Fibroblast of lung (primary cell): Measurements from ENCODE around the gene CDKN2A. TPM values are rescaled to one million over a fixed set of nuclear protein-coding genes. Genes with fewer than 3 reads are reported as not detected.

Source experiments
- DNase-seq, 2 donors: peaks; one replicate each; pipeline versions ENCODE4 v3.0.0 to v3.0.0-alpha.2; 2010; ENCODE audit warnings: low read depth in 2 of 2
- H2AFZ ChIP-seq: 2 replicates; pipeline ENCODE4 v1.5.1; 2012; ENCODE audit warnings: low read length, control low read depth, inconsistent platforms
- H3K27ac ChIP-seq: 2 replicates; pipeline ENCODE4 v1.5.1; 2011; ENCODE audit warnings: low read length, control low read depth; ENCODE audit not compliant: insufficient read depth
- H3K27me3 ChIP-seq: 2 replicates; pipeline ENCODE4 v1.5.1; 2011; ENCODE audit warnings: mild to moderate bottlenecking, low read length; ENCODE audit not compliant: control insufficient read depth, insufficient read depth
- H3K36me3 ChIP-seq: 2 replicates; pipeline ENCODE4 v1.5.1; 2011; ENCODE audit warnings: low read length; ENCODE audit not compliant: control insufficient read depth, insufficient read depth
- H3K4me1 ChIP-seq: 2 replicates; pipeline ENCODE4 v1.5.1; 2011; ENCODE audit warnings: low read length; ENCODE audit not compliant: control insufficient read depth, insufficient read depth; ENCODE audit errors: extremely low read depth
- H3K4me2 ChIP-seq: 2 replicates; pipeline ENCODE4 v1.5.1; 2011; ENCODE audit warnings: low read length, control low read depth; ENCODE audit not compliant: insufficient read depth; ENCODE audit errors: extremely low read depth
- H3K4me3 ChIP-seq, 4 experiments: fragments of 200-600 bp in 1 of 4; sonication (generic) in 1 of 4; replicated peaks in 1 of 4; 2 replicates each; pipeline ENCODE4 v1.5.1; 2011 to 2016; ENCODE audit warnings: low read length in 4 of 4, low read depth in 3 of 4, mild to moderate bottlenecking in 3 of 4, control low read depth in 2 of 4, inconsistent platforms in 1 of 4, mixed read lengths in 1 of 4; ENCODE audit not compliant: insufficient read depth in 1 of 4; ENCODE audit errors: control extremely low read depth in 1 of 4
- H3K79me2 ChIP-seq: 2 replicates; pipeline ENCODE4 v1.5.1; 2012; ENCODE audit warnings: mild to moderate bottlenecking, low read length, inconsistent platforms; ENCODE audit not compliant: control insufficient read depth, insufficient read depth
- H3K9ac ChIP-seq: 2 replicates; pipeline ENCODE4 v1.5.1; 2011; ENCODE audit warnings: mild to moderate bottlenecking, low read length, control low read depth; ENCODE audit not compliant: insufficient read depth
- H3K9me3 ChIP-seq: 2 replicates; pipeline ENCODE4 v1.5.1; 2012; ENCODE audit warnings: low read depth, low read length; ENCODE audit not compliant: control insufficient read depth, insufficient read depth
- H4K20me1 ChIP-seq: 2 replicates; pipeline ENCODE4 v1.5.1; 2011; ENCODE audit warnings: low read length; ENCODE audit not compliant: control insufficient read depth, insufficient read depth; ENCODE audit errors: extremely low read depth
- EZH2 ChIP-seq: IDR thresholded peaks from 2 replicates; pipeline ENCODE4 v1.5.1; 2012; ENCODE audit warnings: low read length, control low read depth, mild to moderate bottlenecking; ENCODE audit errors: missing control alignments
- polyA plus RNA-seq, 2 donors: library from polyadenylated mRNA; depleted of rRNA in 1 of 2; stranded (reverse) in 1 of 2; unstranded in 1 of 2; fragments of >200 nt; gene quantifications; 2 replicates each; pipeline ENCODE4 v1.2.1, GENCODE V29; 2011 to 2012; ENCODE audit warnings: missing spikeins in 1 of 2
- total RNA-seq: library from RNA; depleted of rRNA; stranded (reverse); fragments of >200 nt; gene quantifications from 2 replicates; pipeline ENCODE4 v1.2.1, GENCODE V29; 2014
- TF ChIP-seq, protein P1 (sequence below), 2 donors: IDR thresholded peaks in 1 of 2; conservative IDR thresholded peaks in 1 of 2; 1 replicate in 1 of 2; 2 replicates in 1 of 2; pipeline ENCODE4 v1.5.1; 2011 to 2012; ENCODE audit warnings: low read length in 2 of 2, control low read depth in 1 of 2, inconsistent platforms in 1 of 2, low read depth in 1 of 2, mild to moderate bottlenecking in 1 of 2

Gene CDKN2A
- total and polyA plus RNA-seq, 2 donors (not counting 1 experiment from before 2014, with no cell fraction given) = 19.2 to 23.5 TPM

GRCh38 chr9:21969011-21969940 lies 24.9 kb downstream of the CDKN2A start:
- TF ChIP-seq, protein P1, sequence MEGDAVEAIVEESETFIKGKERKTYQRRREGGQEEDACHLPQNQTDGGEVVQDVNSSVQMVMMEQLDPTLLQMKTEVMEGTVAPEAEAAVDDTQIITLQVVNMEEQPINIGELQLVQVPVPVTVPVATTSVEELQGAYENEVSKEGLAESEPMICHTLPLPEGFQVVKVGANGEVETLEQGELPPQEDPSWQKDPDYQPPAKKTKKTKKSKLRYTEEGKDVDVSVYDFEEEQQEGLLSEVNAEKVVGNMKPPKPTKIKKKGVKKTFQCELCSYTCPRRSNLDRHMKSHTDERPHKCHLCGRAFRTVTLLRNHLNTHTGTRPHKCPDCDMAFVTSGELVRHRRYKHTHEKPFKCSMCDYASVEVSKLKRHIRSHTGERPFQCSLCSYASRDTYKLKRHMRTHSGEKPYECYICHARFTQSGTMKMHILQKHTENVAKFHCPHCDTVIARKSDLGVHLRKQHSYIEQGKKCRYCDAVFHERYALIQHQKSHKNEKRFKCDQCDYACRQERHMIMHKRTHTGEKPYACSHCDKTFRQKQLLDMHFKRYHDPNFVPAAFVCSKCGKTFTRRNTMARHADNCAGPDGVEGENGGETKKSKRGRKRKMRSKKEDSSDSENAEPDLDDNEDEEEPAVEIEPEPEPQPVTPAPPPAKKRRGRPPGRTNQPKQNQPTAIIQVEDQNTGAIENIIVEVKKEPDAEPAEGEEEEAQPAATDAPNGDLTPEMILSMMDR (conservative IDR thresholded peaks at IDR 0.05 in 1 of 2, IDR thresholded peaks at IDR 0.05 in 1 of 2; ENCODE audit: low read depth in 1 of 2, low read length in 2 of 2) = no peak
- peak; percentile 77 for TF ChIP-seq EZH2
- Histone ChIP-seq H3K27ac (no peak overlapping the region), H3K27me3 (peaks cover 61% of the 10 kb centered on the region), H3K9me3 (no peaks in the 10 kb centered on the region), H3K36me3 (no peaks in the 10 kb centered on the region), H3K9ac (no peak overlapping the region), H3K4me3 (no peak overlapping the region), H3K4me2 (no peak overlapping the region), H3K4me1 (no peaks in the 10 kb centered on the region), H4K20me1 (no peaks in the 10 kb centered on the region), H2AFZ (no peak overlapping the region), H3K79me2 (no peaks in the 10 kb centered on the region)
- no peak for DNase-seq

GRCh38 chr9:21968331-21969010 lies 25.7 kb downstream of the CDKN2A start:
- Histone ChIP-seq H3K4me3 (no peak overlapping the region), H3K4me1 (no peaks in the 10 kb centered on the region), H4K20me1 (no peaks in the 10 kb centered on the region), H2AFZ (no peak overlapping the region), H3K79me2 (no peaks in the 10 kb centered on the region), H3K36me3 (no peaks in the 10 kb centered on the region), H3K9me3 (no peaks in the 10 kb centered on the region), H3K27me3 (peaks cover 53% of the 10 kb centered on the region), H3K27ac (no peak overlapping the region), H3K9ac (no peak overlapping the region), H3K4me2 (peak overlapping the region; percentile 56)
- peak; percentile 82 for TF ChIP-seq EZH2
- TF ChIP-seq, protein P1 (conservative IDR thresholded peaks at IDR 0.05 in 1 of 2, IDR thresholded peaks at IDR 0.05 in 1 of 2; ENCODE audit: low read depth in 1 of 2, low read length in 2 of 2) = no peak
- no peak for DNase-seq

- Histone ChIP-seq H3K36me3 (no peaks in the 10 kb centered on the region), H3K4me1 (no peaks in the 10 kb centered on the region), H3K9me3 (no peaks in the 10 kb centered on the region), H3K4me2 (no peak overlapping the region), H3K4me3 (no peak overlapping the region), H3K9ac (no peak overlapping the region), H2AFZ (no peak overlapping the region), H3K27ac (no peak overlapping the region), H4K20me1 (no peaks in the 10 kb centered on the region), H3K27me3 (peaks cover 50% of the 10 kb centered on the region), H3K79me2 (no peaks in the 10 kb centered on the region)
- no peak for DNase-seq
- TF ChIP-seq EZH2 = no peak
- TF ChIP-seq, protein P1 (conservative IDR thresholded peaks at IDR 0.05 in 1 of 2, IDR thresholded peaks at IDR 0.05 in 1 of 2; ENCODE audit: low read depth in 1 of 2, low read length in 2 of 2) = no peak
Measured at GRCh38 chr9:21967702-21968101, 26.5 kb downstream of the CDKN2A start.
